ENCODE measurements around the gene TSPAN32. TPM values are rescaled to one million over a fixed set of nuclear protein-coding genes. Genes with fewer than 3 reads are reported as not detected.

Gene TSPAN32
- total and polyA plus RNA-seq, 2 donors (not counting 3 experiments of a cell fraction or from before 2014, with no cell fraction given), result not detected

- BruUV-seq (replicated peaks), result no TSS peak
- no peak overlapping the region for H3K4me3 ChIP-seq (replicated peaks in 1 of 3; ENCODE audit: insufficient read depth in 1 of 3, low read depth in 1 of 3, low read length in 3 of 3)
- no peak overlapping the region for H3K4me2 ChIP-seq (ENCODE audit: insufficient read depth, low read length)
- no peaks in the 10 kb centered on the region for H3K36me3 ChIP-seq (ENCODE audit: control insufficient read depth in 2 of 2, extremely low read depth in 1 of 2, insufficient read depth in 2 of 2, low read length in 2 of 2)
- H3K4me1 ChIP-seq (ENCODE audit: control insufficient read depth, extremely low read depth, insufficient read depth, low read length), result no peaks in the 10 kb centered on the region
- no peaks in the 10 kb centered on the region for H3K27me3 ChIP-seq (ENCODE audit: control insufficient read depth in 2 of 2, insufficient read depth in 2 of 2, low read length in 2 of 2)
- no peak for FAIRE-seq
- no peaks in the 10 kb centered on the region for H3K79me2 ChIP-seq (ENCODE audit: control insufficient read depth, insufficient read depth, low read length)
- no peaks in the 10 kb centered on the region for H4K20me1 ChIP-seq (replicated peaks; ENCODE audit: control insufficient read depth, extremely low read depth, insufficient read depth, low read length)
- no peak overlapping the region for H3K27ac ChIP-seq (ENCODE audit: insufficient read depth, low read depth, low read length)
- no peak for DNase-seq (ENCODE audit: low read depth, low spot score)
- no peaks in the 10 kb centered on the region for H3K9me1 ChIP-seq (replicated peaks; ENCODE audit: control insufficient read depth, extremely low read depth, insufficient read depth, low read length)
- POLR2A ChIA-PET, result no interaction called here
- H3K9me3 ChIP-seq (replicated peaks; ENCODE audit: control insufficient read depth, insufficient read depth, low read length), result no peaks in the 10 kb centered on the region
- H2AFZ ChIP-seq (ENCODE audit: low read depth, low read length), result no peak overlapping the region
- dilution Hi-C loops (cut with MboI; ENCODE audit: extremely low pct_ligation_motif_present, low sequenced_read_pairs) (no loop called here), intact Hi-C loops (cut with micrococcal nuclease) (no loop called here)
- CTCF ChIA-PET, result no interaction called here
- H3K9ac ChIP-seq (replicated peaks; ENCODE audit: extremely low read depth, insufficient read depth, low read length), result no peak overlapping the region
- TF ChIP-seq JUN (IDR thresholded peaks at IDR 0.05; ENCODE audit: borderline replicate concordance, insufficient read depth, insufficient read length, low read depth) (no peak), POLR2A (IDR thresholded peaks at IDR 0.05; ENCODE audit: low read depth, low read length) (no peak), MAX (IDR thresholded peaks at IDR 0.05; ENCODE audit: insufficient read depth, insufficient read length) (no peak), FOS (IDR thresholded peaks at IDR 0.05; ENCODE audit: borderline replicate concordance, insufficient read depth, low read length) (no peak), CTCF (IDR thresholded peaks at IDR 0.05; ENCODE audit: extremely low read depth in 1 of 2, insufficient read depth in 1 of 2, low read depth in 1 of 2, low read length in 2 of 2) (no peak), GATA2 (IDR thresholded peaks at IDR 0.05; ENCODE audit: insufficient read depth, insufficient read length, low read depth, low read length) (no peak), POLR2AphosphoS5 (IDR thresholded peaks at IDR 0.05; ENCODE audit: insufficient read depth, low read depth, low read length) (no peak), MYC (IDR thresholded peaks at IDR 0.05; ENCODE audit: low read depth, low read length) (no peak), EZH2 (IDR thresholded peaks at IDR 0.05; ENCODE audit: borderline replicate concordance, low read depth, low read length, severe bottlenecking) (no peak)
Measured at GRCh38 chr11:2330696-2331095, 28.9 kb downstream of the TSPAN32 start.

All from endothelial cell of umbilical vein (primary cell).